Activated effector memory CD4-positive, alpha-beta T cell treated with anti-CD3 and anti-CD28 coated beads, Interleukin-2, amount 50 U/mL, for 16 hours (primary cell): Measurements from ENCODE around the gene YTHDC1.
"Not testable (repeated sequence)": the region's sequence is repeated elsewhere in the genome, so short reads cannot be mapped to it uniquely, and the experiment has no call there.

Experiments used
- DNase-seq: peaks from one replicate; pipeline ENCODE4 v3.0.0-alpha.2; 2020

The YTHDC1 gene

GRCh38 chr4:68349649-68350360 is at the start of gene YTHDC1:
Gene YTHDC1, minus strand, starts transcription at chr4:68350090. Its CDS starts 337 bp downstream, at chr4:68349753.
- DNase-seq = peak; percentile 98

- no peak for DNase-seq
Observed at GRCh38 chr4:68399306-68399705, 49.4 kb upstream of the YTHDC1 start.

DNA sequence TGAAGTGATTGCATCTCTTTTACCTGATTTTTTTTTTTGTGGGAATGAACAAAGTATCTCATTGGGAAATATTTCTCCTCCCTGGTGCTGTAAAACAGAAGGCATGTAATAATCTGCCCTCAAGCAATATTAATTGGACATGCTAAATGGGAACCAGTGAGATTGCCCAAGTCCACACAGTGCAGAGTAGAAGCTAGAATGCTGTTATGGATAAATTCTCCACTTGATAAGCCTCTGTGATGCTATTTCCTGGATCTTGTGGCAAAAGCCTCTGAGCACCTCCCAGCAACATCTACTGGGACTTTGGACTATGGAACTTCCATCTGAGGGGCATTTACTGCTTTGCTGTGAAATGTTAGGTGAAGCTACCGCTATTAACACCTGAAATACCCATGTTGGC is 46.9 kb upstream of the YTHDC1 start:
- no peak for DNase-seq

GRCh38 chr4:68391436-68391835 is 41.5 kb upstream of the YTHDC1 start:
- no peak for DNase-seq

DNA sequence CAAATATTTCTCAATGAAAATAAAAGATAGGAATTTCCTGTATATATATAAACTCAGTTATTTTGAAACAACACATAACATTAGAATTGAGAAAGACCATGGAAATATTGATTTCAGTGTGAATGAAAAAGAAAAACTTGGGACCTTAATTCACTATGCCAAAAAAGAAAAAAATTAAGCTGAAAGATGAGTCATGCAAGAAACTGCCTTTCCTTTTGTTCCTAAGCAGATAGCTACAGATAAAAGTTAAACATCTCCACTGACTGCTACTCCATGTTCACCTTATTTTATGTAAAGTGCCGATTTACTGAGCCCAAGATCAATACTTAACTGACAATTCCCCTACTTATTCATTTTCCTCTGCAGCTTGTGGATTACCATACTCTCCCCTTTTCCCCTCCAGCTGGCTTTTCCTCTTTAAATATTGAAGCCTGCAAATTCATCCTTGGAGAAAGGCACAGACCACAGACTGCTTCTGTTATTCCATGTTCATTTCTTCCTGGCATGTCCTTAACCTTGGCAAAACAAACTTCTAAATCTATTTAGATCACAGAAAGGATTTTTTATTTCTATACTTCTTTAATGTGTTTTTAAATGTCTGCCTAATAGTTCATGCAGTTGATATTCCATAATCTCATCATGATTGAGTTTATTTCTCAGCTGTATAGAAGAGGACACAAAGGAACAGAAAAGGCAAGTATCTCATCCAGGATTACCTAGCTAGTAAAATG is 40.5 kb upstream of the YTHDC1 start:
- no peak for DNase-seq

GRCh38 chr4:68389386-68389913 is 39.6 kb upstream of the YTHDC1 start:
- DNase-seq = not testable (repeated sequence)

DNA sequence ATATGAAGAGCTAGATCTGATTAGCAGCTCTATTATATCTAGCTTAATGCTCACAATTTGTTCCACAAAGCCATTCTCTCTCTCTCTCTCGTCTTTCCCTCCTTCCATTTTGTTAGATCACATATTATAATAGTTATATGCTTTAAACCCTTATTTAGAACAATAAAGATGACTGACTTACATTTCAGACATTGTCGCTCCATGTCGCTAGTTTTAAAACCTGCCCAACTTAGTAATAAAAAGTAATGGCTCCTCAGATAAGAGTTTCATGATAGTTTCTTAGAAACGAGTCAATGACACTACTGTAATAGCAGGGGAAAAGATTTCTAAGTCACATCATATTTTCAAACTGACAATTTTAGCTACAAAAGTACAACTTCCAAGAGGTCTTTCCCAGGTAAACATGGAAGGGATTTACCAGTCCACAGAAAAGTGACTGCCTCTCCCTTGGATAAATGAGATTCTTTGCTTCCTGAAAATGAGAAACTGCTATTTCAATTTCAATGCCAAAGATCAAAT is 38.5 kb upstream of the YTHDC1 start:
- DNase-seq = no peak

DNA sequence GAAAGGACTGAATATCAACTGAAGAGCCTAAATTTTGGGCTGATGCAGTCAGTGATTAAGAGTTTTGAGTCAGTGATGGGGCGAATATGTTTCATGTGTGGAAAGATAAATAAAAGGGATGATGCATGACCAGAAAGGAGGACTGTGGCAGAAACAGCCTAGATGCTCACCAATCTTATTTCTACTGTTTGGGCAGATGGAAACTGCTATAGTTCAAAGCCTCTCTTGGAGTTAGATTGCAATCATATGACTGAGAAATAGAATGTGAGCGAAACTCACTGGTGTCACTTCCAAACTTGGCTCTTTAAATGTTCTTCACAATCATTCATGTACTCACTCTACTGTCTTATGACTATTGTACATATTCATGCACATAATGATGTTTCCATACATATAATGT is 35.4 kb upstream of the YTHDC1 start:
- DNase-seq = no peak

GRCh38 chr4:68383115-68383514 is 33.2 kb upstream of the YTHDC1 start:
- DNase-seq = no peak

- no peak for DNase-seq
Observed at GRCh38 chr4:68378226-68378625, 28.3 kb upstream of the YTHDC1 start.

DNA sequence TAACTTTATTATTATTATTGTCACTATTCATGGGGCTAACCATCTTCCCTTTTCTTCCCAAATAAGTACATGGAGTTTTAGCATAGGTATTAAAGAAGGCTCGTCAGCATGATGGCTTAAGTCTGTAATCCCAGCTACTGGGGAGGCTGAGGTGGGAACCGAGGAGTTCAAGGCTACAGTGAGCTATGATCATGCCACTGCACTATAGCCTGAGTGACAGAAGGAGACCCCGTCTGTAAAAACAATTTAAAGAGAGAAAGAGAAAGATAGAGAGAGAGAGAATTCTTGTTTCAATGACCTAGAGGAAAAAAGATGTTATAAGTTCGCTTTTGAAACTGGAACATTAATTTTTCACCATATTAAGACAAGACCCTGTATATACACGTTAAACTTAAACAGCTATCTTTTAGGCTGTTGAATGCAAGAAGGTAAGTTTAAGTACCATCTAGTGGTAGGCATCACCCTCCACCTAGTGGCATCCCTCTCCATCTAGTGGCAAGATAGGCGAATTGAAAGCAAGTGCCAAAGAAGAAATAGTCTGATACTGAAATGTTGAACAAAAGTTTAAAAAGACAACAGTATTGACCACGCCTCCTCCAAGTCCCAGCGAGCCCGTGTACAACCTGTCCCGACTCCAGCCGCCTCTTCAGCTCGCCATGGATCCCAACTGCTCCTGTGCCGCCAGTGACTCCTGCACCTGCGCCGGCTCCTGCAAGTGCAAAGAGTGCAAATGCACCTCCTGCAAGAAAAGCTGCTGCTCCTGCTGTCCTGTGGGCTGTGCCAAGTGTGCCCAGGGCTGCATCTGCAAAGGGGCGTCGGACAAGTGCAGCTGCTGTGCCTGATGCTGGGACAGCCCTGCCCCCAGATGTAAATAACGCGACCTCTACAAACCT is 26.0 kb upstream of the YTHDC1 start:
- peak; percentile 67 for DNase-seq

GRCh38 chr4:68373513-68373912 is 23.6 kb upstream of the YTHDC1 start:
- DNase-seq = peak; percentile 82

DNA sequence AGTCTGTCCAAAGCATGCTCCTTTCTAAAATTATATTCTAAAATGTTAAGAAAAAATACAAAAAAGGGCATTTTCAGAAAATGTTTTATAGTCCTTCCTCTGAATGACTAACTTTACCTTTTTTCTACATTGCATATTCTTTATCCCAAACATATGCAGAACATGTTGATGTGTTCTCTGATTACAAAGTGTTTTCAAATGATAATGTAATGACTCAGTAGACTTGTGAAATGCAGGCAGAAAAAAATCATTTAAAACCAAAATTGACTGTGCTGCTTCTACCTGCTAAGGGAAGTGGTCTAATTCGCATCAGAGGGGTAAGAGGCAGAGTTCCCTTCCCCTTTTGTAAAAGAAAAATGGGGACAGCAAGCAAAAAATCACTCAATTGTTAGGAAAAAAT is 22.7 kb upstream of the YTHDC1 start:
- DNase-seq = no peak

DNA sequence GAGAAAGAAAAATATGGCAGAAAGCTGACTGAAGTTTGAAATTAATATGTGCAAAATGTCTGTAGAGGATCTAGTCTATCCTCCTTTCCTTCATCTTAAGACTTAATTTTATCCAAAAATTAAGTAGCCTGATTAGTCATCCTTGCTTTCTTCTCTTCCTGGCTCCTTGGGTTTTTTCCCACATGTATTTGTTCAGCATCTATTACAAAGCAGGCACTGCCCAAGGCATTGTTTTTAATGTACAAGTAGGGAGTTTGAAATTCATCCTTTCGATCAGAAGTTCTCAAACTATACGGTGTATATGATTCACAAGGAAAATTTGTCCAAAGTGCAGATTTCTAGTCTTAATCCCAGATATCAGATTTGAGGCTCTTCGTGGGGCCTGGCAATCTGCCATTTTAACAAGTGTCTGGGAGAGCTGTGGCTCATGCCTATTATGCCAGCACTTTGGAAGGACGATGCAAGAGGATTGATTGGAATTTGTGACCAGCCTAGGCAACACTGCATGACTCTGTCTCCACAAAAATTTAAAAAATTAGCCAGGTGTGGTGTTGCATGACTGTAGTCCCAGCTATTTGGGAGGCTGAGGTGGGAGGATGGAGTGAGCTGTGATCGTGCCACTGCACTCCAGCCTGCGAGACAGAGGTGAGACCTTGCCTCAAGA is 19.4 kb upstream of the YTHDC1 start:
- no peak for DNase-seq

- no peak for DNase-seq
Observed at GRCh38 chr4:68368691-68369131, 18.8 kb upstream of the YTHDC1 start.

GRCh38 chr4:68367835-68368234 is 17.9 kb upstream of the YTHDC1 start:
- no peak for DNase-seq

GRCh38 chr4:68366600-68366999 is 16.7 kb upstream of the YTHDC1 start:
- DNase-seq = no peak

DNA sequence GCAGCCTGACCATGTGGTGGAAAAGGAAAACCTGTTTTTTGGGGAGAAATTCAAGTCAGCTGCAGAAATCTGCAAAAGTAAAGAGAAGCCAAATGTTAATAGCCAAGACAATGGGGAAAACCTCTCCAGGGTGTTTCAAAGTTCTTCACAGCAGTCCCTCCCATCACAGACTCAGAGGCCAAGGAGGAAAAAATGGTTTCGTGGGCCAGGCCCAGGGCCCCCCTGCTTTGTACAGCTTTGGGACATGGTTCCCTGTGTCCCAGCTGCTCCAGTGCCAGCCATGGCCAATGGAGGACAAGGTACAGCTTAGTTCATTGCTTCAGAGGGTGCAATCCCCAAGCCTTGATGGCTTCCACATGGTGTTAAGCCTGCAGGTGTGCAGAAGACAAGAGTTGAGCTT is 15.2 kb upstream of the YTHDC1 start:
- no peak for DNase-seq

- DNase-seq = no peak
Observed at GRCh38 chr4:68361146-68361589, 11.3 kb upstream of the YTHDC1 start.

DNA sequence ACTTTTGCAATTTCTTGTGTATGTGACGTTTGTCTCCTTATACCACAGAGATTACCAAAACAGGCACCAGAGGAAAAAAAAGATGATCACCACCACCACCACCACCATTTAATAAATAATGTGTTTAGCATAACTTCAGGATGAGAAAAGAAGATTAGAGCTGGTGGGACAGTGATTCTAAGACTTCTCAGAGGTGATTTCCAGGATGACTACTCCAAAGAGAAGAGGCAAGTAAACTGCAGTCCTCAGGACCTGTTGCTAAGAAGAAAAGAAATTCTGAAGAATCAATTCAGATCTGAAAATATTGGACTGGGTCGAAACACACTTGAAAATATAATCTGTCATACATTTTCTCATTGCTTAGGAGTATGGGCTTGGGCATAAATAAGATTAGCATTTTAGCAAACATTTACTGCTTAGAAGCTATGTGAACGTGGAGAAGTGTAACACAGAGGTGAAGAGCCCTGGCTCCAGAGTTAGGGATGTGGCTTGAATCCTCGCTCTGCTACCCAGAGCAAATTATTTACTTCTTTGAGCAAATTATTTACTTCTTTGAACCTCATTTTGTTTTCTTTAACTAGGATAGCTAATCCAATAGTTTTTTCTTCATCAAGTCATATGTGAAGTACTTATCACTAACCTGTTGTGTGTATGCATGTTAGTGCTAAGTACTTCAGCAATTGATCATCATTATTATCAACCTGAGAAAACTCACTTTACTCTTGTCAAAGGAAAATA is 10.5 kb upstream of the YTHDC1 start:
- no peak for DNase-seq

DNA sequence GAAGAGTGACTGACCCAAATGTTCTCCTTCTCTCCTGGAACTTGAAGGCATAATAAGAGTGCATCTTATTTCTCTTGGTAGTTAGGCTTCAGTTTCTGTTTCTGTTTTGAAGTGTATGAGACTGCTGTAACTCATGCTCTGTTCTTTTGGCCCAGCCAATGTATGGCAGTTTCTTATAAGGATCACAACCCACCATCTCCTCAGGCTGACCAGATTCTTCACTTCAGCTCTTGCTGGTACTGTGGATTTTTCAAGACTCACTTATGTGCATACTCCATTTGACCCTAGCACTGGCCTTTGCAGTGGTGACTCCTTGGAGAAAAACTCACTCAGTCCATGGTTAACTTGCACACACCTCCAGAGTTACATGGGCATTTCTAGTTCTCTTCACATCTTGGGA is 9.6 kb upstream of the YTHDC1 start:
- DNase-seq = no peak

DNA sequence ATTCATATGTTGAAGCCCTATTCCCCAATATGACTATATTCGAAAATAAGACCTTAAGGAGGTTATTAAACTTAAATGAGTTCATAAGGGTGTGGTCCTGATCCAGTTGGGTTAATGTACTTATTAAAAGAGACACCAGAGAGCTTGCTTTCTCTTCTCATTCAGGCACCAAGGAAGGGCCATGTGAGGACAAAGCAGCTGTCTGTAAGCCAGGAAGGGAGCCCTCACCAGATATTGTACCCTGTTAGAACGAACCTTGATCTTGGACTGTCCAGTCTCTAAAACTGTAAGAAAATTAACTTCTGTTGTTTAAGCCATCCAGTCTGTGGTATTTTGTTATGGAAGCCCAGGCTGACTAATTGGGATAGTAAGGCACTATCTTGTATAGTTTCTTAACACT is 9.1 kb upstream of the YTHDC1 start:
- DNase-seq = no peak
